ENCODE results near the gene NPAS2. TPM values are rescaled to one million over a fixed set of nuclear protein-coding genes. Genes with fewer than 3 reads are reported as not detected.

NPAS2 gene
- total RNA-seq, 1 donor from 2014 or later: 8.2 TPM

- FAIRE-seq (no peak), DNase-seq (ENCODE audit: low read depth) (no peak)
- no peak overlapping the region for H3K4me3 ChIP-seq (ENCODE audit: low read depth, low read length)
- H3K27me3 ChIP-seq (ENCODE audit: control insufficient read depth, insufficient read depth, low read length): no peaks in the 10 kb centered on the region
- H3K36me3 ChIP-seq (ENCODE audit: control insufficient read depth, insufficient read depth, low read length): peaks cover 2% of the 10 kb centered on the region
- TF ChIP-seq CTCF (IDR thresholded peaks at IDR 0.05; ENCODE audit: insufficient read depth, low read length, severe bottlenecking): no peak
Observed at GRCh38 chr2:100868083-100868482, 48.1 kb downstream of the NPAS2 start.

- no peak for FAIRE-seq
- no peak overlapping the region for H3K4me3 ChIP-seq (ENCODE audit: low read depth, low read length)
- DNase-seq (ENCODE audit: low read depth): no peak
- H3K27me3 ChIP-seq (ENCODE audit: control insufficient read depth, insufficient read depth, low read length): no peaks in the 10 kb centered on the region
- H3K36me3 ChIP-seq (ENCODE audit: control insufficient read depth, insufficient read depth, low read length): peaks cover 2% of the 10 kb centered on the region
- no peak for TF ChIP-seq CTCF (IDR thresholded peaks at IDR 0.05; ENCODE audit: insufficient read depth, low read length, severe bottlenecking)
Observed at GRCh38 chr2:100869120-100869519, 49.2 kb downstream of the NPAS2 start.

DNA sequence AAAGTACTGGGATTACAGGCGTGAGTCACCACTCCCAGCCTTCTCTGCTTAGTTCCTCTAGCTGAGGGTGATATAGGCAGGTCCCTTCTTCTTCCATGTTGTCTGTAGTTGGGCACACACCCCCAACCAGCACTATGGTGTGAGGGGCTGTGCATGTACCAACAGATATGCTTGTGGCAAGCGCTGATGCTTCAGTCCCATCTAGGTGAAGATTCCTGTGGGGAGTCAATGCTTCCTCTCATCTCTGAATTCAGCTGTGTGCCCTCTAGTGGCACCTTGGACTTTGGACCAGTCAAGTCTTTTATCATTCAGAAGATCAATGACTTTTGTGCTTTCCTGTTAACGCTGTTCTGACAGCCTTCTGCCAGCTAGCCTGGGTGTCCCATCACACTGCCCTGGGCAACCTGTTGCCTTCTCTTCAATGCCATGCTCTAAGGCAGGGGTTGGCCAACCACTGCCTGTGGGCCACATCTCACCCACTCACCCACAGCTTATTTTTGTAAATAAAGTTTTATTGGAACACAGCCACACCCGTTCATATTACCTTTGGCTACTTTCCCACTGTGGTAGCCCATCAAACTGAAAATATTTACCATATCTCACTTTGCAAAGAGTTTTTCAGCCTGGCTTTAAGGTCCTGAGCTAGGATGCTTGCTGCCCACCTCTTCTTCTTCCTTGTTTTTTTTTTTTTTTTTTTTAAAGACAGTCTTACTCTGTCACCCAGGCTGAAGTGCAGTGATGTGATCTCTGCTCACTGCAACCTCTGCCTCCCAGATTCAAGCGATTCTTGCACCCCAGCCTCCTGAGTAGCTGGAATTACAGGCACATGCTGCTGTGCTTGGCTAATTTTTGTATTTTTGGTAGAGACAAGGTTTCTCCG lies 51.0 kb downstream of the NPAS2 start:
- TF ChIP-seq CTCF (IDR thresholded peaks at IDR 0.05; ENCODE audit: insufficient read depth, low read length, severe bottlenecking): peak; percentile 27
- Histone ChIP-seq H3K4me3 (ENCODE audit: low read depth, low read length) (no peak overlapping the region), H3K27me3 (ENCODE audit: control insufficient read depth, insufficient read depth, low read length) (no peaks in the 10 kb centered on the region), H3K36me3 (ENCODE audit: control insufficient read depth, insufficient read depth, low read length) (no peaks in the 10 kb centered on the region)
- DNase-seq (ENCODE audit: low read depth): no peak
- FAIRE-seq: no peak

GRCh38 chr2:100875516-100876230 lies 55.7 kb downstream of the NPAS2 start:
- Histone ChIP-seq H3K36me3 (ENCODE audit: control insufficient read depth, insufficient read depth, low read length) (no peaks in the 10 kb centered on the region), H3K4me3 (ENCODE audit: low read depth, low read length) (no peak overlapping the region), H3K27me3 (ENCODE audit: control insufficient read depth, insufficient read depth, low read length) (no peaks in the 10 kb centered on the region)
- no peak for FAIRE-seq
- peak; percentile 55 for DNase-seq (ENCODE audit: low read depth)
- no peak for TF ChIP-seq CTCF (IDR thresholded peaks at IDR 0.05; ENCODE audit: insufficient read depth, low read length, severe bottlenecking)

- TF ChIP-seq CTCF (IDR thresholded peaks at IDR 0.05; ENCODE audit: insufficient read depth, low read length, severe bottlenecking): no peak
- DNase-seq (ENCODE audit: low read depth) (no peak), FAIRE-seq (no peak)
- no peak overlapping the region for H3K4me3 ChIP-seq (ENCODE audit: low read depth, low read length)
- H3K27me3 ChIP-seq (ENCODE audit: control insufficient read depth, insufficient read depth, low read length): no peaks in the 10 kb centered on the region
- no peaks in the 10 kb centered on the region for H3K36me3 ChIP-seq (ENCODE audit: control insufficient read depth, insufficient read depth, low read length)
Observed at GRCh38 chr2:100876231-100876860, 56.4 kb downstream of the NPAS2 start.
